NCI-H524 (cell line): Measurements from ENCODE around the gene SNAP47.
A peak's percentile ranks its signal among the peaks of the same experiment; 100 is the strongest.

ENCODE experiments used
- DNase-seq, 2 experiments: peaks; one replicate each; lab custom pipeline; 2025; lab: John Stamatoyannopoulos, UW

The SNAP47 gene

DNA sequence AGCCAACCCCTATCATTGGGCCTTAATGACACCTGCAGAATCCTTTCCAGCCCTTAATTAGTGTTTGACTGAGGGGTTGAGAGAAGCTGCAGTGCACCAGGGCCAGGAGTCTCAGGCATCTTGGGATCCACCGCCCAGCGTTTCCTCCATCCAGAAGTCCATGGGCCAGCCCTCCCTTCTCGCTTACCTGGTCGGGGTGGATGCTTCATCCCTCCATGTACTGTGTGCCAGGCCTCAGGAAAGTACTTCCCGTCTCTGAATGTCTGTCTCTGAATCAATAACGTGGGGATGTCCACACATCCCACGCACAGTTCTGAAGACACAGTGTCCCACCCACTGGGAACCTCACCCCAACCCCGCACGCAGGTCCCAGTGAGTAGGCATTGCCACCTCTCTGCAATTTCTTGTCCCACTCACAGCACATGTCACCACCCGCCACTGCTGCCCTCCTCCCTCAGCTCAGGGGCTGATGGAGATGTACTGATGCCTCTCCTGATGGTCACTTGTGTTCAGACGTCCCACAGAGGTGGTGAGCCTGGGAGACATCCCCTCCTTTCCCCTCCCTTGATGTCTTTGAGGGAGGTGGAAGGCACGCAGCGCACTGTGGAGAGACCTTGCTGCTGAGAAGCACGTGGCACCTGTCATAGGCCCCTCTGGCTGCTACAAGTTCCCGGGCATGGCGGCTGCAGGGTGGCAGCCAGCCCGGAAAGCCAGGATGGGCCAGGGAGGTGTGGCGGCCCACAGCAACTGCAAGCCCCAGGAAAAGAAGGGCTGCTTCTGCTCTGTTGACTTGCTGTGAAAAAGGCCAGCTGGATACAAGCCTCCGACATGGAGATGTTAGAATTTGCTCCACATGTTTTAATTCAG lies 50.8 kb downstream of the SNAP47 start:
- no peak for DNase-seq

DNA sequence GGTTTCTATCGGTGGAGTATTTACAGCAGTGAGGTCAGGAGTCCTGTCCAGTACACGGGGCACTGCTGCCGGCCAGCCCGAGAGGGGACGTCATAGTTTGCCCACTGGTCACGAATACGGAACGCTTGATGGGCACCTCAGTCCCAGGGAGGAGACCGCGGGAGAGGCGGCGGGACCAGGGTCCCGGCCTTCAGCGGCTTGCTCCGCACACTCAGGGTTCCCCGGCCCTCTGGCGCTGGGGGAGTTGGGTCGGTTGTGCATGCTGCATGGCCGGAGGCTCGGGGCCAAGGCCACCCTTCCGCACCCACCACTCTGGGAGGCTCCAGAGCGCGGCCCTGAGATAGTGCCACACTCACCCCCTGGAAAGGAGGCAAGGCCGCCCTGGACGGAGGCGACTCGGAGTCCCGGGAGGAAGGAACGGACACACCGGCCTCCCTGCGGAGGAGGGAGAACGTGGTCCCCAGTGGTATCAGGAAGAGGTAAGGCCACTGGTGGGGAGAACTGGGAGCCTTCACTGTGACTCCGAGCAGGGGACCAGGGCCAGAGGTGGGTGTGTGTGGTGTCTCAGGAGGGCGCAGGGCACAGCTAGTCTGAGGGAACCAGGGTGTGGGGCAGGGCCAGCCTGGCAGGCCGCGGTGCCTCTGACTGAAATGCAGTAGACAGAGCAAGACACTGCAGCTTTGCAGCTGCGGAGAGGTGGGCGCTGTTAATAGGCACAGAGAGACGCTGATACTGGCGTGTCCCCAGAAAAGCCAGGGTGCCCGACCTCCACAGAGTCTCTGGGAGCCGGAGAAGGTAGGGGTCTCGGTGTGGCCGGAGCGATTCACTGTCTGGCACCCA lies 51.7 kb downstream of the SNAP47 start:
- peak in 1 of 2 experiments; percentile 22 for DNase-seq

DNA sequence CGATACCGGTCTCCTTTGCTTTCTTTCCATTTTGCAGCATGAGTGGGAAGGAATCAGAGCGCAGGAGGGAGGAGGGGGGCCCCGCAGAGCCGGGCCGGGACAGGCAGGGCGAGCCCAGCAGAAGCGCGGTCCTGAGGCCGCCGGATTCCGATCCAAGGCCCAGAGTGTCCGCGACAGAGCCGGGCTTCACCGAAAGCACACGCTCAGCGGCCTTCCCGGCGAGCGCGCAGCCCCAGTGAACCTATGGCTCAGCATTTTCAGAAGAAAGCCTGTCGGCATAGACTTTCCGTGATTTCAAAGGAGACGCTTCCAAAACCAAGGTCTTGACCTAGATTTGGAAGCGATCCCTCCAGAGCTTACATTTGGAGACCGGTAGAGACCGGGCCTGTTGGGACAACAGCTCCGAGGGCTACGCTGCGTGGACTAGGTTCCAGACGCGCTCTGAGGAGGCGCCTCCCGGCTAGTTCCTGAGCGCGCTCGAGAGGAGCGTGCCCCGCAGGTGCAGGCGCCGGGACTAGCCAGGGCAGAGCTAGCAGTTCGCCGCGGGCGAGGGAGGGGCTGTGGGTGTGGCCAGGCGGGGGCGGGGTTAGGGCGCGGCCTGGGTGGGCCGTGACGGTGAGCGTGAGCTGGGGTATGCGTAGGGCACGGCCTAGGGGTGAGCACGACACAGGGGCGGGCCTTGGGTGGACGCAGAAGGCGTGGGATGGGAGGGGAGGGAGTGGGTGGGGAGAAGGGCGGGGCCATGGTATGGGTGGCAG lies 52.5 kb downstream of the SNAP47 start:
- DNase-seq: peak; percentile 91 to 93

DNA sequence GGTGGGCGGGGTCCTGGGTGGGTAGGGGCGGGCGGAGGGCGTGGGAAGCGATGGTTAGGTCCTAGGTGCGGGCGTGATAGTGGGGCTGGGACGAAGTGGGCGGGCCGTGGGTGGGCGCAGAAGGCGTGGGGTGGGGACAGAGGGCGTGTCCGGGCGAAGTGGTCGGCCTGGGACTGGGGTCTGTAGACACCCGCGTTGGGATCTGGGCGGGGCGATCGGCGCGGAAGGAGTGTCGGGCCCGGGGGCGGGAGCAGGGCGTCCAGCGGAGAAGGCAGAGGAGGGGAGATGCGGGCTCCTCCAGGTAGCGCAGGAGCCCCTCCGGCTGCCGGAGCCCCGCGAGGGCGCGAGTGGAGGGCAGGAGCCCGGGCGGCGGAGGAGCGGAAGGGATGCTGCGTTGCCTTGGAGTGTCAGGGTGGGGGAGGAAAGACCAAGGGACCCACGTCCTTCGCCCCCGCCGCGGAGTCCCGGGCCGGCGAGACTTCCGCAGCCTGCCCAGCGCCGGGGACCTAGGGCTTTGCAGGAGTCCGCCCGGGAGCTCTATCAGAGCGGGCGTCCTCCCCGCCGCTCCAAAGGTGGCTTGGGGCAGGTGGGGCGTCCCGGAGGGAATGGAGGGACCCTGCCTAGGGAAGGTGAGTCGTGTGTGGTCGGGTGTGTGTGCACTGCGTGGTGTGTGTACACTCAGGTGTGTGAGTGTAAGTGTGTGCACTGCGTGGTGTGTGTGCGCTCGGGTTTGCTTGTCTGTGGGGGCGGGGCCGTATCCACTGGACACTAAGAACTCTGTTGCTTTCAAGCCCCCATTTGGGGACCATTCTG lies 53.2 kb downstream of the SNAP47 start:
- peak; percentile 58 to 77 for DNase-seq

- peak in 1 of 2 experiments; percentile 33 for DNase-seq
These were observed 54.1 kb downstream of the SNAP47 start for GRCh38 chr1:227789084-227790033.

DNA sequence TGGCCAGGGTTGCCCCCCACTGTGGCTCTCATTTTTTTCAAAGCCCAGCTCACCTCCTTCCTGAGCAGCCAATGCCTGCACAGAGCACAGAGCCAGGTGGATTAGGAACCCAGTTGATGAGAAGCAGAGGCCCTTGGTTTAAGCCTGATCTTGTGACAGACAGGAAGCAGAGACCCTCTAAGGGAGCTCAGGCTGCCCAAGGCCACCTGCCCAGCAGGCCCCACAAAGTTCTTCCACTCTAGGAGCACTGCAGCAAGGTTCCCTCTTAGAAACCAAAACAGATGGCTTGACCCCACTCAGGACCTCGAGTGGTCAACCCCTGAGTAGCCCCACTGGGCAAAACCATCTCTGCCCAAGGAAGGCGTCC lies 54.8 kb downstream of the SNAP47 start:
- no peak for DNase-seq

DNA sequence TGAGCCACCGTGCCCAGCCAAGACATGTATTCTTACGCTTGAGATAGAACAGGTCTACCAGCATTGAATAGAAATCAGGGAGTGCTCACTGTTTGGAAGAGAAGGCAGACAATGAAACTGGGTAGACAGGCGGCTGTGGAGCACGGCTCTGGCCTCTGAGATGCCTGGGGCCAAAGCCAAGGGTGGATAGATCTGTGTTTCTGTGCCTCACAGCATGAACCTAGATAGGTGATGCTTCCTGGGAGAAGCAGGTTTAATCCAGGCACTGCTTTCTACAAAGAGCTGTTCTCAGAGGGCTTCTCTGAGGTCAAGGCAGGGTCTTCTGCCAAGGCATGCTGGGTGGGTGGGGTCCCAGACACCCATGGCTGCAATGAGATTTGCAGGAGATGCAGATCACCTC lies 55.6 kb downstream of the SNAP47 start:
- no peak for DNase-seq

- no peak for DNase-seq
These were observed 56.3 kb downstream of the SNAP47 start for GRCh38 chr1:227791425-227792143.

GRCh38 chr1:227792216-227793078 lies 57.2 kb downstream of the SNAP47 start:
- DNase-seq: no peak

DNA sequence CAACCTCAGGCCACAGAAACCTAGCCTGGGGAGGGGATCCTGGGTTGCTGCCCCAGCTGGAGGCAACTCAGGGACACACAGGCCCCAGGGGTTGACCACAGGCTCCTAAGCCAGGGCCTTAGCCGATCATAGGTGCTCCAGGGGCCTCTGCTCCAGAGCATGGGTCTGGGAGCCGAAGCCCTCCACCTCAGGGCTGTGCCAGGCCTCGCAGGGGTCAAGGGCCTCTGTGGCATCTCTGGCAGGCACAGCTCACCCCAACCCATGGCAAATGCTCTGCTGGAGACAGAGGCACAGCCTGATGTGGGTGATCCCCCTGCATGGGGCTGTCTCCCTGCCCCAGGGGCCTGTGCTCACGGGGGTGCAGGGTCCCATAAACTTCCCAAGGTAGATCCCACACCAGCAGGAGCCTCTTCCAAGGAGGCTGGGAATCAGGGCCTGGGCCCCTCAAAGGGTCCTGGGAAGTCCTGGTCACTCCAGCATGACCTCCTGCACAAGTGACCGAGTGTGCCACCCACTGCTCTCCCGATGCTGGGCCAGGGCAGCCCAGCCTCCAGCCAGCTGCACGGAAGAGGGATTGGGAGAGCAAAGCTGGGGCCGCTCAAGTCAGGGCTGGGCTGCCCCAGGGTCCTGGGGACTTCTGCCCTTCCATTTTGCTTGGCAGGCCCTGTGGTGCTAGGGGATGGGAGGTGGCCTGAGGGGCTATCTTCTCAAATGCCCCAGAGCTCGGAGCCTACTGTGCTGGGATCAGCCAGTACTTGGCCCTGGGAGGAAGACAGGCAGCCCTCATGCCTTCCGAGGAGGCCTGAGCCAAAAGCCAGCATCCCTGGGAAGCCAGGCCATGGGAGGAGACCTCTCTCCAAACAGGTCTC lies 58.1 kb downstream of the SNAP47 start:
- DNase-seq: no peak

DNA sequence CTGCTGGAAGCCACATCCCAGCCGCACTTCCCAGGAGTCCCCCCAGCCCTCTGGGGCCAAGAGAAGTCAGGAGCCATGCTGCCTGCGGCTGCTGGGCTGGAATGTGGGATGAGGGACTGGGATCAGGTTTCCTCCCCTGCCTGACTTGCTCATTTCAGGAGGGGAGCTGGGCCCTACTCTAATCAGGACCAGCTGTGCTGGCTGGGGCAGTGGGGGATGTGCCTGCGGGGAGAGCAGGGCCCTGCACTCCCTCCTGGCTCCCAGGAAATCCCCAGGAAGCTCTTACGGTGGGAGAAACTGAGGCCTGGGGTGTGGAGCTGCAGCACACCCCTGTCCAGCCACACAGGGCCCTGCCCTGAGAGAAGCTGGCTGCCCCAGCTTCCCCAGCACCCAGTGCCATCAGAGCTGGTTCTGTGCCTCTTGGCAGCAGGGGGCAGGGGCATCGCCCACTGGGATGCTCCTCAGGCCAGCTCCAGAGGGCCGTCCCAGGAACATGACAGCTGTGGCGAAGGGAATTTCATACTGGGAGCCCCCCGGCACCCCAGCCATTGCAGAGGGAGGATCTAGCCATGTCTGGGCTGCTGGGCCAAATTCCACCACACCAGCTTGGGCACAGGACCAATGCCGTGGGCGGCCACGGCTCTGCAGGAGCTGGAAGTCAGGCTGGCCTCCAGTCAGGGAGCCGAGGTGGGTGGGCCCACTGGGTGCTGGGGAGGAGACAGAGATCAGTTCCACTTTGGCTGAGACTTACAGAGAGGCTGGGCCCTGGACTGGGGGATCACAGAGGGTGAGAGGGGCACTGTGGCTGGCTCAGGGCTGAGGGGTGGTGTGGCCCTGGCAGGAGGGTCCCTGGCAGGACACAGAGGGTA lies 58.9 kb downstream of the SNAP47 start:
- peak; percentile 7 to 77 for DNase-seq

GRCh38 chr1:227794817-227795192 lies 59.6 kb downstream of the SNAP47 start:
- no peak for DNase-seq

- no peak for DNase-seq
These were observed 60.5 kb downstream of the SNAP47 start for GRCh38 chr1:227795732-227796131.

DNA sequence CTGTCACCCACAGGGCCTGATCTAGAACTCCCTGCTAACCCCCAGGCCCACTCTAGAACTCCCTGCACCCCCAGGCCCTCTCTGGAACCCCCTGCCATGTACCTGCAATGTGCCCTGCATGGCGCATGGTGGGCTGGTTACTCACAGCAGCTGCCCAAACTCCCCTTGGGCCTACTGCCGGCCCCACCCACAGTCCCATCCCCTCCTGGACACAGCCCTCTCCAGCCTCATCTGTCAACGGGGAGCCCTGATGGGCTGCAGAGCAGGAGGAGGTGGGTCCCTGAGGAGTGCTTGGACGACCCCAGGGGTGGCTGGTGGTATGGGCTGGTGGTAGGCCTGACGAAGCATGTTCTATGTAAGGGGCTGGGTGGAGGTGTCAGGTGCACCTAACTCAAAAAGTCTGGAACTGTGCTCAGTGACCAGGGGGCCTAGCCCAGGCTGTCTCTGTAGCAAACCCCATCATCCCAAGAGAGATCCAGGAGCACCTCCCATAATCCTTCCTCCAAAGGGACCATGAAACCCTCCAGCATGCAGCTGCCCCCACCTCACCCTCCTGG lies 61.2 kb downstream of the SNAP47 start:
- no peak for DNase-seq

DNA sequence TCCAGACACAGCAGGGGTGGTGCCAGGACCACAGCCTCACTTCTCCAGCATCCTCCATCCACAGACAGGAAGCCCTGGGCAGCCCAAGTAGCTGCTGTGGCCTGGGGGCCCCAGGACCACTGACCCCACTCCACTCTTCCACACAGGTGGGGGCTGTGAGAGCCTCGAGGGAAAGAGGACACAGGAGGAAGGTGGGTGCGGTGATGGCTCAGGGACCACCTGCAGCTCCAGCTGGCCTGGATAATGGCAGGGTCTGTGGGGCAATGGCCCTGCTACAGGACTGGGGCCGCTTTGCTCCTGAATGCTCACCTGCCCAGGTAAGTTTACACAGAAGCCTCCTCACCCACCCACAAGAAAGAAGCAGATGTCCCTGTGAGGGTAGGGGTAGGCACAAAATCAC lies 61.9 kb downstream of the SNAP47 start:
- no peak for DNase-seq

- no peak for DNase-seq
These were observed 62.4 kb downstream of the SNAP47 start for GRCh38 chr1:227797625-227798024.
